Neural crest cell (in vitro differentiated cells): ENCODE results near the gene PXDN. TPM values are rescaled to one million over a fixed set of nuclear protein-coding genes. Genes with fewer than 3 reads are reported as not detected.

Experiments used
- DNase-seq: peaks from one replicate; pipeline ENCODE4 v3.0.0; 2021; ENCODE audit warnings: low read depth, mixed read lengths, low spot score
- H3K27ac Mint-ChIP-seq: one replicate; pipeline ENCODE4 v1.8.0; 2021; ENCODE audit warnings: mild to moderate bottlenecking, mixed read lengths; ENCODE audit not compliant: unreplicated experiment
- H3K27me3 Mint-ChIP-seq: 2 replicates; pipeline ENCODE4 v1.8.0; 2021; ENCODE audit warnings: low read depth, mild to moderate bottlenecking, mixed read lengths
- H3K36me3 Mint-ChIP-seq: 2 replicates; pipeline ENCODE4 v1.8.0; 2021; ENCODE audit warnings: low read depth, mild to moderate bottlenecking, mixed read lengths
- H3K4me1 Mint-ChIP-seq: 2 replicates; pipeline ENCODE4 v1.8.0; 2021; ENCODE audit warnings: mixed read lengths
- H3K4me3 Mint-ChIP-seq: one replicate; pipeline ENCODE4 v1.8.0; 2021; ENCODE audit warnings: mild to moderate bottlenecking, mixed read lengths
- H3K9me3 Mint-ChIP-seq: 2 replicates; pipeline ENCODE4 v1.8.0; 2021; ENCODE audit warnings: mixed read lengths
- total RNA-seq: library from RNA; stranded (reverse); gene quantifications from 2 replicates; pipeline ENCODE4 v1.2.1, GENCODE V29; 2021
- TF ChIP-seq, protein P1 (sequence below): fragments of 200-600 bp; sonication (generic); conservative IDR thresholded peaks from 2 replicates; pipeline ENCODE4 v1.5.0; 2021; ENCODE audit warnings: antibody characterized with exemption, mild to moderate bottlenecking

PXDN gene
- total RNA-seq, 1 donor from 2014 or later: 218 TPM

GRCh38 chr2:1670636-1671035 lies 73.7 kb downstream of the PXDN start:
- H3K27me3 Mint-ChIP-seq: no peaks in the 10 kb centered on the region
- H3K4me3 Mint-ChIP-seq: no peak overlapping the region
- peaks cover 3% of the 10 kb centered on the region for H3K4me1 Mint-ChIP-seq
- H3K36me3 Mint-ChIP-seq: peaks cover 28% of the 10 kb centered on the region
- no peak for DNase-seq
- TF ChIP-seq, protein P1, sequence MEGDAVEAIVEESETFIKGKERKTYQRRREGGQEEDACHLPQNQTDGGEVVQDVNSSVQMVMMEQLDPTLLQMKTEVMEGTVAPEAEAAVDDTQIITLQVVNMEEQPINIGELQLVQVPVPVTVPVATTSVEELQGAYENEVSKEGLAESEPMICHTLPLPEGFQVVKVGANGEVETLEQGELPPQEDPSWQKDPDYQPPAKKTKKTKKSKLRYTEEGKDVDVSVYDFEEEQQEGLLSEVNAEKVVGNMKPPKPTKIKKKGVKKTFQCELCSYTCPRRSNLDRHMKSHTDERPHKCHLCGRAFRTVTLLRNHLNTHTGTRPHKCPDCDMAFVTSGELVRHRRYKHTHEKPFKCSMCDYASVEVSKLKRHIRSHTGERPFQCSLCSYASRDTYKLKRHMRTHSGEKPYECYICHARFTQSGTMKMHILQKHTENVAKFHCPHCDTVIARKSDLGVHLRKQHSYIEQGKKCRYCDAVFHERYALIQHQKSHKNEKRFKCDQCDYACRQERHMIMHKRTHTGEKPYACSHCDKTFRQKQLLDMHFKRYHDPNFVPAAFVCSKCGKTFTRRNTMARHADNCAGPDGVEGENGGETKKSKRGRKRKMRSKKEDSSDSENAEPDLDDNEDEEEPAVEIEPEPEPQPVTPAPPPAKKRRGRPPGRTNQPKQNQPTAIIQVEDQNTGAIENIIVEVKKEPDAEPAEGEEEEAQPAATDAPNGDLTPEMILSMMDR: no peak
- H3K27ac Mint-ChIP-seq: peak overlapping the region; percentile 39
- H3K9me3 Mint-ChIP-seq: no peaks in the 10 kb centered on the region

GRCh38 chr2:1665761-1666505 lies 78.4 kb downstream of the PXDN start:
- no peaks in the 10 kb centered on the region for H3K27me3 Mint-ChIP-seq
- DNase-seq: no peak
- TF ChIP-seq, protein P1: no peak
- no peak overlapping the region for H3K4me3 Mint-ChIP-seq
- H3K4me1 Mint-ChIP-seq: peaks cover 23% of the 10 kb centered on the region
- H3K36me3 Mint-ChIP-seq: peaks cover 43% of the 10 kb centered on the region
- no peaks in the 10 kb centered on the region for H3K9me3 Mint-ChIP-seq
- H3K27ac Mint-ChIP-seq: no peak overlapping the region

GRCh38 chr2:1664698-1665097 lies 79.6 kb downstream of the PXDN start:
- no peaks in the 10 kb centered on the region for H3K9me3 Mint-ChIP-seq
- no peak for DNase-seq
- no peak overlapping the region for H3K4me3 Mint-ChIP-seq
- H3K27me3 Mint-ChIP-seq: no peaks in the 10 kb centered on the region
- H3K27ac Mint-ChIP-seq: peak overlapping the region; percentile 79
- peaks cover 23% of the 10 kb centered on the region for H3K4me1 Mint-ChIP-seq
- TF ChIP-seq, protein P1: no peak
- H3K36me3 Mint-ChIP-seq: peaks cover 40% of the 10 kb centered on the region

- Mint-ChIP-seq H3K27me3 (no peaks in the 10 kb centered on the region), H3K36me3 (peaks cover 41% of the 10 kb centered on the region), H3K9me3 (no peaks in the 10 kb centered on the region), H3K4me1 (peaks cover 23% of the 10 kb centered on the region), H3K4me3 (no peak overlapping the region), H3K27ac (peak overlapping the region; percentile 58)
- TF ChIP-seq, protein P1: no peak
- DNase-seq: no peak
Observed at GRCh38 chr2:1664076-1664605, 80.2 kb downstream of the PXDN start.

DNA sequence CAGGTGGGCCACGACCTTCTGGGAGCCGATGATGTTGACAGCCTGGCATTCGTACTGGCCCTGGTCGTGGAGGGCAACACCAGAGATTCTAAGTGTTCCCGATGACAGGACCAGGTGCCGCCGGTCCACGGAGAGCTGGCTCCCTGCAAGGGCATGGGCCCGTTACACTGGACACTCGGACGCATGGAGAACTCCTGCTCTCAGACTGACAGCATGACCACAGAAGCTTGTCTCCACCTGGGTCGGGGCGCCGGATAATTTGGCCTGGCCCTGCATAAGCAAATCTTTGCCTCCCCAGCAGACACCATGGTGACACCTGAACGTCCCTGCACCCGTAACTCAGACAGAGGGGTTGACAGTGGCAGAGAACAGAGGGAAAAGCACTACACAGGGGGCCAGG lies 80.7 kb downstream of the PXDN start:
- no peak for DNase-seq
- Mint-ChIP-seq H3K4me3 (no peak overlapping the region), H3K4me1 (peaks cover 23% of the 10 kb centered on the region), H3K27me3 (no peaks in the 10 kb centered on the region), H3K9me3 (no peaks in the 10 kb centered on the region), H3K36me3 (peaks cover 40% of the 10 kb centered on the region), H3K27ac (peak overlapping the region; percentile 58)
- TF ChIP-seq, protein P1: no peak
